SH-SY5Y (cell line): Measurements from ENCODE around the gene TNFRSF19.

Experiments used
- GATA2 ChIP-seq: IDR thresholded peaks from 2 replicates; pipeline ENCODE4 v1.6.1; 2011; ENCODE audit warnings: mild to moderate bottlenecking, low read depth, low read length
- GATA3 ChIP-seq: IDR thresholded peaks from 2 replicates; pipeline ENCODE4 v1.6.1; 2011; ENCODE audit warnings: low read depth, mild to moderate bottlenecking, low read length, moderate library complexity

GRCh38 chr13:23619068-23619855 lies 49.0 kb downstream of the TNFRSF19 start:
- no peak for TF ChIP-seq GATA2
- no peak for TF ChIP-seq GATA3
